ENCODE results near the gene CEP128.

DNA sequence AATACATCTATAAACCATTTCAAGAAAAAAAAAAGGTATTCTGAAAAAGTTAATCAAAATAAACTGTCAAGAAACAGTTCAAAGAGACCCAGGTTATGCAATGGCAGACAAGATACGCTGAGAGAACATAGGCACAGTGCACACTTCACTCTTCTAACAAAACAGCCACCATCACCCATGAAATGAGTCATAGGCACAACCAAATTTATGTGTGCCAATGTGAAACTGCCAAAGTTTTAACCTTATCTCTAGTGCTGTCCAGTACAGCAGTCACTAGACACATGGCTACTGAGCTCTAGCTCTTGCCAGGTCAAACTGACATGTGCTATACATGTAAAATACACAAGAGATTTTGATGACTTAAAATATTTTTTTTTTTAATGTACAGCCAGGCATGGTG is 1.4 kb downstream of the CEP128 start:
- TF ChIP-seq, protein P1, sequence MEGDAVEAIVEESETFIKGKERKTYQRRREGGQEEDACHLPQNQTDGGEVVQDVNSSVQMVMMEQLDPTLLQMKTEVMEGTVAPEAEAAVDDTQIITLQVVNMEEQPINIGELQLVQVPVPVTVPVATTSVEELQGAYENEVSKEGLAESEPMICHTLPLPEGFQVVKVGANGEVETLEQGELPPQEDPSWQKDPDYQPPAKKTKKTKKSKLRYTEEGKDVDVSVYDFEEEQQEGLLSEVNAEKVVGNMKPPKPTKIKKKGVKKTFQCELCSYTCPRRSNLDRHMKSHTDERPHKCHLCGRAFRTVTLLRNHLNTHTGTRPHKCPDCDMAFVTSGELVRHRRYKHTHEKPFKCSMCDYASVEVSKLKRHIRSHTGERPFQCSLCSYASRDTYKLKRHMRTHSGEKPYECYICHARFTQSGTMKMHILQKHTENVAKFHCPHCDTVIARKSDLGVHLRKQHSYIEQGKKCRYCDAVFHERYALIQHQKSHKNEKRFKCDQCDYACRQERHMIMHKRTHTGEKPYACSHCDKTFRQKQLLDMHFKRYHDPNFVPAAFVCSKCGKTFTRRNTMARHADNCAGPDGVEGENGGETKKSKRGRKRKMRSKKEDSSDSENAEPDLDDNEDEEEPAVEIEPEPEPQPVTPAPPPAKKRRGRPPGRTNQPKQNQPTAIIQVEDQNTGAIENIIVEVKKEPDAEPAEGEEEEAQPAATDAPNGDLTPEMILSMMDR (IDR thresholded peaks at IDR 0.05) = no peak
- TF ChIP-seq POLR2A (IDR thresholded peaks at IDR 0.05) = no peak

Data from thyroid gland (tissue), 4 donors.